HG03066 (cell line): Measurements from ENCODE around the gene PARD3.
"Not testable (repeated sequence)": the region's sequence is repeated elsewhere in the genome, so short reads cannot be mapped to it uniquely, and the experiment has no call there.

ENCODE experiments used
- ATAC-seq: cut with Tn5 transposase; IDR thresholded peaks from one replicate; pipeline ENCODE4 v1.9.1; 2021; ENCODE audit warnings: low read depth; ENCODE audit not compliant: unreplicated experiment

PARD3 gene

DNA sequence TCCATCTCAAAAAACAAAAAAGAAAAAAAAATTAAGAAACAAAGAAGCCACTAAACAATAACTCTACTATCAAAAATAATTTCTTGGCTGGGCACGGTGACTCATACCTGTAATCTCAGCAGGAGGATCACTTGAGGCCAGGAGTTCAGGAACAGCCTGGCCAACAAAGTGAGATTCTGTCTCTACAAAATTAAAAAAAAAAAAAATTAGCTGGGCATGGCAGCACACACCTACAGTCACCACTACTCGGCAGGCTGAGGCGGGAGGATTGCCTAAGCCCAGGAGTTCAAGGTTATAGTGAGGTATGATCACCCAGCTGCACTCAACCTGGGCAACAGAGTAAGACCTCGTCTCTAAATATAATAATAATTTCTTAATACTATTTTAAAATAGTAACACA is 69.0 kb downstream of the PARD3 start:
- no peak for ATAC-seq

DNA sequence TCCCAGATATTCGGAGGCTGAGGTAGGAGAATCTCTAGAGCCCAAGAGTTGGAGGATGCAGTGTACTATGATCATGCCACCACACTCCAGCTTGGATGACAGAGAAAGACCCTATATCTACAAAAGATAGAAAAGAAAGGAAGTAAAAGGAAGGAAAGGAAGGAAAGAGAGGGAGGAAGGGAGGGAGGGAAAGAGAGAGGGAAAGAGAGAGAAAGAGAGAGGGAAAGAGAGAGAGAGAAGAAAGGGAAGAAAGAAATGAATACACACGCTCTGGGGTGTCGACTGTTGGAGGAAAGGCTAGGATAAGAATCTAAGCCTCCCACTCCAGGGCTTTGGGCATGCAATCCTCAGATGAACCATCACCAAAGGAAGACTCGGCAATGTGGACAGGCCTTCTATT is 69.9 kb downstream of the PARD3 start:
- ATAC-seq: no peak

DNA sequence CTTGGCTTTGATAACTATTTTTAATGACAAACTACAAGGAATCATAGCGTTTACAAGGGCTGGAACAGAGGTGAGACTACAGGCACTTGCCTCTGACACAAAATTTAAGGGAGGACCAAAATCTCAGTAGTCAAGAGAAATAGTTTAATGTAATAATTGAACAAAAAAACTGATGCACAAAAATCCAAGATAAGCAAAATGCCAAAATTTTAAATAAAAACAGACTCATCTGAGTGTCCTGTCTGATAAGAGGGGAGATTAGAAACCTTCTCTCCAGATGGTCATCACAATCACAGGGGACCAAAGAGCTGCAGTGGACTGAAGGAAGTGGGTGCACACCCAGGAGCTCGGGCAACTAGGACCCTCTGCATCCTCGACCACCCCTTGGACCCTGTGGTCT is 70.5 kb downstream of the PARD3 start:
- ATAC-seq: no peak

DNA sequence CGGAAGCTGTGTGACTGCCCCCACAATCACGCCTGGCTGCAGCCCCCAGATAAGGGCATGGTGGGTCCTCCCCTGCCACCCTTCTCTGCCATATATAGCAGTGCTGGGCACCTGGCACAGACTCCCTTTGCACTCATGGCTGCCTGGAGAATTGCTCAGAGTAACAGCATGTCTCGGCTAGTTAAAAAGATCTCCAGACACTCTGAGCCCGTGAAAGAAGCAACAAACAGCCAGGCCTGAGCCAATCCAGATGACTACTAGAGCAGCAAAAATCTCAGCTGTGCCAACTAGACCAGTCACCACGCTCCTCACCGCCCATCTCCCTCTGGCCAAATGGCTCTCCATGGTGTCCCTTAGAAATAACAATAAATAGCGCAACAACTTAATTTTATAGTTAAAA is 71.3 kb downstream of the PARD3 start:
- ATAC-seq: no peak

DNA sequence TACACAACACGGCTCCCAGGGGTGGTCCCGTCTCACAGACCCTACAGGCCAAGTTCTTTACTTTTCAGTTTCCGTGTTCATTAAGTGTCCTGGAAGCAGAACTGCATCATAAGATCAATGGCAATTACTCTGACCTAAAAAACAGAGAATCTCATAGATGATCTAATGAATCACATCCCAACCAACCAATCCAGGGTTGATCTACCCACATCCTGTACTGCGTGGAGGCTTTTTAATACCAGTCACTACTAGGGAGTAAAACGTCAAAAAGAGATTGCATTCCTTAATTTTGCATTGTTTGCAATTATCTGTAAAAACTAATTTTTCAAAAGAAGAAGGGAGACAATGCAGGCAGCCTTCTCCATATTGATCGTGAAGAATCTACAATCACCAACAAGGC is 72.6 kb downstream of the PARD3 start:
- no peak for ATAC-seq

DNA sequence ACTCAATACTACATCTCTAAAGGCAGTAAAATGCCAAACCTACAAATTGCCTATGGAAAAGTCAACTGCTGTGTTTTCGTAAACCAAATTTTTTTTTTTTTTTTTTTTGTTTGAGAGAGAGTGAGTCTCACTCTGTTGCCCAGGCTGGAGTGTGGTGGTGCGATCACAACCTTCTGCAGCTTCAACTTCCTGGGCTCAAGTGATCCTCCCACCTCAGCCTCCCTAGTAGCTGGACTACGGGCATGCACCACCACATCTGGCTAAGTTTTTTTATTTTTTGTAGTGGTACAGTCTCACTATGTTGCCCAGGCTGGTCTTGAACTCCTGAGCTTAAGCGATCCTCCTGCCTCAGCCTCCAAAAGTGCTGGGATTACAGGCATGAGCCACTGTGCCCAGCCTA is 74.0 kb downstream of the PARD3 start:
- not testable (repeated sequence) for ATAC-seq

DNA sequence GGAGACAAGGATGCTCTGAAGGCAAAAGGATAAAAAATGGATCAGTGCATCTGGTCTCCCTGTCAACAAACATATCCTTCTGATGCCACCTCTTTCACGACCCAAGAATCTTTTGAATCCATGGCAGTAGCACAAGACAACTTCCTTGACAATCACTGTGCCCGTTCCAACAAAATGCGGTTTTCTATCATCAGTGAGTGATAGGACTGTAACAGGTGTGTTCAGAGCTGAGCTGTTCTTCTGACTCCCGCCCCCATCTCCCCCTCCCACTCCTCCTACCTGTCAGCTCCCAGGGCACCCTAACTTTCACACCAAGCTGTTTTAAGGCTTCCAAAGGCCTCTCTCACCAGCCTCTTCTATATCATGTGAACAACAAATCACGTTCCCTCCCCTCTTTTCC is 74.8 kb downstream of the PARD3 start:
- ATAC-seq: no peak

DNA sequence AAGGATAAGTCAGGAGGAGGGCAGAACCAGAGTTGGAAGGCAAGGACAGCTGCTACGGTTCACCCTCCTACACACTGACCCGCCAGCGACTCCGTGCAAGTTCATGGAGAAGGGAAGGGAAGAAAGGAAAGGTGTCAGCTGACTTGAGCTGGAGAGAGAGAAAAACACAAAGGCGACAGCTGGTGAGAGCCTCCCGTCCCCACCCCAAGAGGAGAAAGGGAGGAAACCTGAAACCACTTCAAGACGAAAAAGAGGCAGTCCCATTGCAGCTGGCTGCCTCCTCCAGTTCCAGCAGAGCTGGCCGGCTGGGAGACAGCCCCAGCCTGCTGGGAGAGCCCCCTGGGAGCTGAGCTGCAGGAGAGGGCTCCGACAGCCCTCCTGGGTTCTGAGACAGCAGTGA is 75.2 kb downstream of the PARD3 start:
- ATAC-seq: no peak

DNA sequence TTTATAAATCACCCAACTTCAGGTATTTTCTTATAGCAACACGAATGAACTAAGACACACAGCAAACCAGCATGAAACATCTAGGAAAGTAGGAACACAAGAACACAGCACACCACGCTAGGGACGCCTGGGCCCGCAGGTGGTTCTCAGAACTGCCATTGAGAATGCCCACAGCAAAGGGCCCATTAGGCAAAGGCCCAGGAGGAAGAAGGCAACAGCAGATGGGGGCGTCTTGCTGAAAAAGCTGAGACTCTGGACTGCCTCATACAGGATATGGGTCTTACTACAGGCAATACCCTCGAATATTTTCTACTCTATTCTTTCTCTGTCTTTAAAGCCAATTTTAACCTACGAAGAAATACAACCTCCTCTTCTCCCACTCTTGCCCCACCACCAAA is 77.3 kb downstream of the PARD3 start:
- no peak for ATAC-seq

DNA sequence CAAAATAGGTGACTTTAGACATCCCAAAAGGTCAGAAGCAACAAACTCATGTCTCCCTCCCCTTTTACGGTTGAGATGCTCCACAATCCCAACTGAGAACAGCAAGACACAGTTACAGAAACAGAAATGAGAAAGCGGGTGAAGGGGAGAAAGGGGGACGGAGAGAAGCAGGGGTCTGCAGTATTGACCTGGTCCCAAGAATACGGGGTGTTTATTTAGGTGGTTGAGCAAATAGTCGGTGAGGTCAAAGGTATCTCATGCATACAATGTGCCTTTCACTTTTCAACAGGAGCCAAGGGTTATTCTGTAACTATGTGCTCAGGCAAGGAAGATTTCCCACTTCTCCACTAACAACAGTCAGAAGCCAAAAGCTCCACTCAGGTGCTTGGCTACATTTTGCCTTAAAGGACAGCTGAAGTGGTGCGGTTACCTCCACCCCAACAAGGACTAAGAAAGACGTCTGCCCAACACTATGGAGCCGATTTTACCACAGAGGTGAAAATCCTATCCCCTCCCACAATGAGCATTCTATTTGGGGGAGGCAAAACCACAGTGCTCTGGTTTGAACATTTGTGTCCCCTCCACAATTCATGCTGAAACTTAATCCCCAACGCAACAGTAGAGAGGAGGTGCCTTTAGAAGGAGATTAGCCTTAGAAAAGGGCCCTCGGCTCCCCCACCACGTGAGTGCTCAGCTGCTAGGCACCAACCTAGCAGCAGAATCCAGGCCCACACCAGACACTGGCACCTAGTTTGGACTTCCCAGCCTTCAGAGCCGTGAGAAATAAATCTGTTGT is 77.9 kb downstream of the PARD3 start:
- no peak for ATAC-seq

DNA sequence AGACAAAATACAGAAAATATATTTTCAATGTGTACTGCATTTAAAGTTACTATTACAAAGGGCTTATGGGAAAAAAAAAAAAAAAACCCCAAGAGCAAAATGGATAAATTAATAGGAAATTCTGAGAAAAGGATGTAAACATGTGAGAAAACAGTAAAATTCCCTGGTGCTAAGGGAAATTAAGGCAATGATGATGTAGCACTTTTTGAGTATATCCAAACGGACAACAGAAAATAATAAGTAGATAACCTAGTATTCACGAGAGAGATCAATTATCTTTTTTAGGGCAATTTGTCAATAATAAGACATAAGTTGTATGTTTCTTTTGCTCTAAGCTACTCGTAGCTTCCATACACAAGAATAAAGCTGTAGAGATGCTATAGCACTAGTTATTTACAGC is 80.2 kb downstream of the PARD3 start:
- no peak for ATAC-seq

DNA sequence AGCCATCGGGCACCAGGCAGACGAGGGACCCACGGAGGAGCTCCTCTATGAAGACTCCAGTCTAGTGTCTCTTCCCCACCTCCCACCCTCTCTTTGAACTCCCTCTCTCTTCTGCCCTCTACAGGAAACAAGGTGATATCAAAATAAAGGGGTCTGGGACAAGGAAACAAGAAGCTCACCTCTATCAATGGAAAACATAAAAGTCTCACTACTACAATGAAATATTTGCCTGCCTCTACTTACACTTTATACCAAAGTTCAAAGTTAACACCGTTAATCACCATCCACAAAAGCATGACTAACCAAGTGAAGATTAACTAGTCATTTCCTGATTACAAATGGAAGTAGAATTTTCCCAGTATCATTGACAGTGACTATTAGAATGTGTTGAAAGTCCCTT is 82.2 kb downstream of the PARD3 start:
- no peak for ATAC-seq

DNA sequence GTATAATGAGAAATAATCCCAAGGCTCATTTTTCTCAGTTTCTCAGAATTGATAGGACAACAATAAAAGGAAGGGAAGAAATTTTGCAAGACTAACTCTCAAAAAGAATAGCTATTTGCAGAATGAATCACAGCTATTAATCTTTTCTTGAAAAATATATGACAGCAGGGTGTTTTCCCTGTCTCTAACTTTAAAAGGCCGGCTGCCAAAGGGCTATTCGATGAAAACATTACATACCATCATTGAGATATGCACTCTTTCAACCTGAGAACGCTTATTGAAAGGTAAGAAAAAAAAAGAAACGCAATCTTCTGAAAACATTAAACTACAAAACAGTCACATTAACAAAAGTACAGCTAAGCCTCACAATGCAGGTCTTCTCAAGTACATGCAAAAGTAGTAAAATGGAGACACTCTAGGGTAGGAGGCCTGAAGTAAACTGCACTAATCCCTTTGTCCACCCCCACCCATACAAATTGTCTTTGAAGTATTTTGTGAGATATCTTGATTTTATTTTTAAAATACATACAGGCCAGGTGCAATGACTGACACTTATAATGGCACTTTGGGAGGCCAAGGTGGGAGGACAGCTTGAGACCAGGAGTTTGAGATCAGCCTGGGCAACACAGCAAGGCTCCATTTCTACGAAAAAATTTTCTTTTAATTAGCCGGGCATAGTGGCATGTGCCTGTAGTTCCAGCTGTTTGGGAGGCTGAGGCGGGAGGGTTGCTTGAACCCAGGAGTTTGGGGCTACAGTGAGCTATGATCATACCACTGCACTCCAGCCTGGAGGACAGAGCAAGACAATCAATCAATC is 83.0 kb downstream of the PARD3 start:
- no peak for ATAC-seq

DNA sequence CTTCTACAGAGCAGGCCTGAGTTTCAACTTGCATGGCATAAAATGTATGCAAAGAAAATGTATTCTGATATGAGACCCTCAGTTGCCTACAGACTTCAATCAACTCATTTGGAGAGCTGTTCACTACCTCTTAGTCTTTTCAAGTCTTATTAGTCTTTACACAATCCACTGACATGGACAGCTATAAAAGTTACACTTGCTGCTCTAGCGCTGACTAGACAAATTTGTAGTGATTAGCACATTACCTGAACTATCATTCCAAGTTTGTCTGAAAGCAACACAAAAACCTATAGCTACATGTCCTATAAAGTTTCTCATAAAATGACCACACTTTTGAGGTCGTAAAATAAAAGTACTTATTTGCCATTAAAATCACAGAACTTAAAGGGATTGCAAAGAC is 83.9 kb downstream of the PARD3 start:
- no peak for ATAC-seq

DNA sequence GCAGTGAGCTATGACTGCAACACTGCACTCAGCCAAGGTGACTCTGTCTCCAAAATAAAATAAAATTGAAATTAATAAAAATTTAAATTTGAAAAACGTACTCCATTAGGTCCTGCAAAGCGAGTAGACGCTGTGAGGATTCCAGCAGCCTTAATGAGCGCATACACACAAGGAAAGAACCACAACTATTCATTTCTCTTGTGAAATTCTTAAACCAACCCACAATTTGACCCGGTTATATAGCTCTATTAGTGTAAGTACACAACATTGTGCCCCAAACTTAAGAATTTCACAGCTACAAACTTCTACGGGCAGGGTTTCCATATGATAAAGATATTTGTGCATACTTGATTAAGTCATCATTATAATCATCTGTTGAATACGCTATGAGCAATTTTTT is 84.4 kb downstream of the PARD3 start:
- no peak for ATAC-seq

DNA sequence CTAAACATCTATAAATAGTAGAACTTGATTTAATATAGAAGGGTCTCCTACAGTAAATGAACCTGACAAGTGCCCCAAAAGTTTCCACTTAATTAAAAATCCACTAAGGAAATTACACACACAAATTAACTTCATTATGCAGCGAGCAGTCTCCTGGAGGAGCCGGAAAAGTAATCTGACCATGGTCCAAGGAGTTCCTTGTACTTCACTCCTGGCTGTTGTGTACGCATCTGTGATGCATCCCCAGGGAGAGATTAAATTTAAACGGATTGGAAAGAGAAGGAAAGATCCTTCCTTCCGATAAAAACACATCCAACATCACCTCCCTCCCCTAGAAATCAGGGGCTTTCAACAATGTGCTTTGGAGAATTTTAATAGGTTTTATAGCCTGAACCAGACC is 85.5 kb downstream of the PARD3 start:
- ATAC-seq: no peak

DNA sequence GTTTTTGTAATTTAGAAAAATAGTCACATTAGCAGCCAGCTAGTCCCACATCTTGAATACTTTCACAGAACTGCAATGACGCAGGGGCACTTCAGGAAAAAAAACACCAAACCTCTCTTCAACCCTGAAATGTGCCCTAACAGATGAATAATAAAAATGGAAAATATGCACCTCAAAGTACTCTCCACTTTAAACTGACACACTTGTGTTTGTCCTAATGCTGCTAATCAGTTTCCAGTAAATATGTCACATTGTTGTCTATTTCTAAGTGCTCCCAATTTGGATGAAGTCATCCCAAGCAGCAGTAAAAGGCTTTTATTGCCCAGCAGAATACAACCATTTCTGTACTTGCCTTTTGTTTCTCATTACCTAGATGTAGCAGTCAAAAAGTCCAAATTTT is 86.7 kb downstream of the PARD3 start:
- ATAC-seq: no peak

DNA sequence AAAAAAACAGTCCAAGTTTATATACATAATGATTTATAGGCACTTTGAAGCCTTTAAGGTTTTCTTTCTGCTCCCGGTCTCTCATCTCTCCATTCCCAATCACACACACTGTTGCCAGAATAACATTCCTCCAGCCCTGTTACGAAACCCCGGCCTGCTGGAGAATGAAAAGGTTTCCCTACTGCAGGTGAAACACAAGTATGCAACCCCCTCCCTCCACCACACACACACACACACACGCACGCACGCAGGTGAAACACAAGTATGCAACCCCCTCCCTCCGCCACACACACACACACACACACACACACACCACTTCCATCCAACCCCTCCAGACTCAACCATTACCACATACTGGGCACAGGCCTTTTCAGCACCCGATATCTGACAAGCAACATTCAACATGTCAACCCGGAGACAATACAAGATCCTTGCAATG is 87.5 kb downstream of the PARD3 start:
- no peak for ATAC-seq

DNA sequence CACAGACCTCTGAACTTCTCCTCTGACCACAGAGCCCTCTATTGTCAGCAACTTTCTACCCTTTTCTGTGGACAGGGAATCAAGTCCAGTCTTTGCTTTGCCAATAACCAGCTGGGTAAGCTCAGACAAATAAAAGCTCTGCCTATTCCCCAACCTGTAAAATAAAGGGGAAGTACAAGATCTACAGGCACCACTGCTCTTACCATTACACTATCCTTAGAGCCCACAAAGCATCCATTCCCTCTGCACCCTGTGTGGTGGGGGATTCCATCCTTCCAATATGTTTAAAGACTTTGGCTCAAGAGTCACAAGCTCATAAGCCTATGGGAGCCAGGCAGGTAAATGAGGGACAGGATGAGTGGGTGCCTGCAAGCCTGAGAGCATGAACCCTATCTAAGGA is 88.2 kb downstream of the PARD3 start:
- no peak for ATAC-seq

DNA sequence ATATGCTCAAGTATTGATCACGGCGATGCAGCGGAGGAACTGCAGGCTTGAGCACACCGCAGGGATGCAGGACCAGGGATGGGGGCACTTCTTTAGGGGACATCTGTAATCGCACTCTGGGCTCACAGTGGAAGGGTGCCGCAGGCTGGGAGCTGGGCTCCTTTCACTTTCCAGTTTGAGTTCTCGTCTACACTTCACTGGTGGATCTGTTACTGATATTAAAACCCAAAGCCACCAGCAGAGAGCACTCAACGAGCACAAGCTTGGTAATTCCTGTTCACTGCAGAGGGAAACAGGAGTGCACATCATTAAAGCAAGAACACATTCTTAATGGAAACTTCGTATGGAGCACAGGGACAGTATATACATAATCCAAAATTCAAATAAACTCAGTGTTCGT is 91.3 kb downstream of the PARD3 start:
- no peak for ATAC-seq

DNA sequence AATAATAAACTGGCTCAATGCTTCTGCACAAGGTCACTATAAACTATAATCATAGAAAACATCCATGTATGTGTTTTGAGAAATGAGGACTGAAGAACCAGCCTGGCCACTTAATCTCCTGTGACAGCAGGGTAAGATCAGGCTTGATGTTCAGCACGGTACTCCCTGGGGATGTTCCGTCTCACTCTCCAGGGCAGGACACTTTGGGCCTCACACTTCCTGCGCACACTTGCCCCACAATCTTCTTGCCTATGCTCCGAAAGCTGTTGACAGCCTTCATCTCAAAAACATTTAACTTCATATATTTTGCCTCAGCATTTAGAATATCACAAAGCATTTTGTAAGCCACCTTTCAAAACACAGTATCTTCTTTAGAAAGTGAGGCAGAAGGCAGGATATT is 92.7 kb downstream of the PARD3 start:
- no peak for ATAC-seq

DNA sequence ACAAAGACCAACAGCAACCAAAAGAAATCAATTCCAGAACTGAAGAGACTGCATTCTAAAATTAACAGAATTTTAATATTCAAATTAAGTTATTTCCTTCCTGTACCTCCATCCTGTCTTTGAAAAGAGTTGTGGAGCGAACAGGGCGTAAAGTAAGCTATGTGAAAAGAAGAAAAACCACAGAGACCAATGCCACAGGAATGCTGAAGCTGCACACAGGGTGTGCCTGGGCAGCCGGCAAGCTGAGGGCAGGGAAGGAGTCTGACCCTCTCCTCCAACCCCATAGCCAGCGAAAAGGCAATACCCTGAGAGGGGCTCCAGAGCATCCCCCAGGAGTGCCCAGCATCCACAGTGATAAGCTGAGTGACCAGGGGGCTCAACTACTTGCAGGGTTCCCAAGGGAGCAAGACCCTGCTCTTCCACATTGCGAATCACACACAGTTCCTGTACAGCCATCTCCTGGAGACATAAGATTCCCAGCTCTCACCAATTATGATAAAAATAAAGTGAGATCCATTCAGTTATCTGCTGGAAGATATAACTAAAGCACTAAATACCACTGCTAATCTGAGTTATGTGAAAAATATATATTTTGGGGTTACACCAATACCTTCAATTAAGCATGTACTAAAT is 93.8 kb downstream of the PARD3 start:
- no peak for ATAC-seq
